K562 (cell line): ENCODE results near the gene POLR2M. TPM values are rescaled to one million over a fixed set of nuclear protein-coding genes. Genes with fewer than 3 reads are reported as not detected.

Experiments used
- ATAC-seq: fragments of 200-7000 bp; cut with Tn5 transposase; 3 replicates; pipeline ENCODE4 v1.9.1; 2020; ENCODE audit warnings: moderate library complexity
- BruUV-seq: library from RNA; stranded (reverse); fragments of 400-500 nt; replicated peaks from 2 replicates; lab custom pipeline; 2021; lab: Mats Ljungman, UMichigan
- CTCF ChIA-PET: fragments of 300-600 bp; formaldehyde crosslinking; extraction: SDS; loops from one replicate; lab custom pipeline; 2021; ENCODE audit warnings: low intra/inter-chr PET ratio; lab: Yijun Ruan, JAX
- POLR2A ChIA-PET: fragments of 300-600, 350-650 bp; sonication (Branson Sonifier 250); formaldehyde crosslinking; extraction: SDS; loops from one replicate; lab custom pipeline; 2021; ENCODE audit warnings: antibody characterized with exemption, inconsistent platforms; lab: Yijun Ruan, JAX
- DNase-seq, 4 experiments: peaks; one replicate each; pipeline versions ENCODE4 v3.0.0 to v3.0.0-alpha.2; 2011 to 2018; ENCODE audit warnings: low spot score in 3 of 4, mixed read lengths in 3 of 4; ENCODE audit errors: extremely low read depth in 1 of 4
- FAIRE-seq: peaks from 2 replicates; lab custom pipeline; 2011; peaks lifted over from hg19 to GRCh38; lab: Jason Lieb, UNC
- H2AFZ ChIP-seq: 2 replicates; pipeline ENCODE4 v1.6.0; 2011; ENCODE audit warnings: low read depth, low read length, control low read depth, inconsistent platforms
- H3K27ac ChIP-seq: fragments of 200-600 bp; 3 replicates; pipeline ENCODE4 v1.8.0; 2011; ENCODE audit warnings: low read depth, mild to moderate bottlenecking, control low read depth, inconsistent platforms, low read length, moderate library complexity, mixed read lengths; ENCODE audit errors: extremely low read depth
- H3K27me3 ChIP-seq, 2 experiments: fragments of 300-600 bp in 1 of 2; 2 replicates in 1 of 2; 3 replicates in 1 of 2; pipeline versions ENCODE4 v1.6.0 to v1.8.0; 2011; ENCODE audit warnings: inconsistent platforms in 2 of 2, low read length in 2 of 2, mild to moderate bottlenecking in 1 of 2, mixed read lengths in 1 of 2, moderate library complexity in 1 of 2; ENCODE audit not compliant: control insufficient read depth in 2 of 2, insufficient read depth in 2 of 2
- H3K36me3 ChIP-seq: fragments of 300-600 bp; 3 replicates; pipeline ENCODE4 v1.8.0; 2011; ENCODE audit warnings: mild to moderate bottlenecking, low read length, inconsistent platforms; ENCODE audit not compliant: control insufficient read depth, insufficient read depth
- H3K4me1 ChIP-seq, 2 experiments: fragments of 200-600 bp in 1 of 2; replicated peaks in 1 of 2; 2 replicates in 1 of 2; 3 replicates in 1 of 2; pipeline versions ENCODE4 v1.5.1 to v1.8.0; 2011; ENCODE audit warnings: inconsistent platforms in 2 of 2, low read length in 2 of 2, mild to moderate bottlenecking in 1 of 2, mixed read lengths in 1 of 2, moderate library complexity in 1 of 2; ENCODE audit not compliant: control insufficient read depth in 2 of 2, insufficient read depth in 2 of 2
- H3K4me2 ChIP-seq: 2 replicates; pipeline ENCODE4 v1.6.1; 2011; ENCODE audit warnings: low read length, control low read depth, inconsistent platforms, mixed read lengths; ENCODE audit not compliant: insufficient read depth
- H3K4me3 ChIP-seq: fragments of 200-600 bp; sonication (generic), shearing (Covaris generic); 2 replicates; pipeline ENCODE4 v1.5.1; 2016; ENCODE audit warnings: control low read depth, inconsistent platforms
- H3K79me2 ChIP-seq: fragments of 200-600 bp; 3 replicates; pipeline ENCODE4 v1.8.0; 2011; ENCODE audit warnings: low read length, inconsistent platforms; ENCODE audit not compliant: control insufficient read depth, insufficient read depth
- H3K9ac ChIP-seq, 2 experiments: 2 replicates each; pipeline versions ENCODE4 v1.6.0 to v1.6.1; 2011; ENCODE audit warnings: low read depth in 2 of 2, low read length in 2 of 2, control low read depth in 1 of 2, inconsistent platforms in 1 of 2, mild to moderate bottlenecking in 1 of 2, mixed read lengths in 1 of 2; ENCODE audit not compliant: insufficient read depth in 1 of 2
- H3K9me1 ChIP-seq: one replicate; pipeline ENCODE4 v1.6.0; 2011; ENCODE audit warnings: inconsistent platforms, mild to moderate bottlenecking, low read length, moderate library complexity; ENCODE audit not compliant: control insufficient read depth, insufficient read depth
- H3K9me3 ChIP-seq: replicated peaks from 2 replicates; pipeline ENCODE4 v1.5.1; 2011; ENCODE audit warnings: low read depth, low read length, inconsistent platforms; ENCODE audit not compliant: control insufficient read depth, insufficient read depth
- H4K20me1 ChIP-seq: replicated peaks from 2 replicates; pipeline ENCODE4 v1.6.1; 2011; ENCODE audit warnings: low read length, inconsistent platforms, mixed read lengths; ENCODE audit not compliant: control insufficient read depth, insufficient read depth
- ATF7 ChIP-seq: fragments of 450-650 bp; IDR thresholded peaks from 2 replicates; pipeline ENCODE4 v1.7.1; 2014; ENCODE audit warnings: mild to moderate bottlenecking, moderate library complexity
- CBX2 ChIP-seq: fragments of 200-600 bp; sonication (generic); IDR thresholded peaks from one replicate; pipeline ENCODE4 v1.6.1; 2012; ENCODE audit warnings: mild to moderate bottlenecking, low read length, inconsistent platforms; ENCODE audit not compliant: insufficient read depth, poor library complexity, severe bottlenecking
- CBX8 ChIP-seq: fragments of 200-600 bp; sonication (generic); IDR thresholded peaks from 2 replicates; pipeline ENCODE4 v1.6.1; 2012; ENCODE audit warnings: borderline replicate concordance, mixed run types, low read depth, mild to moderate bottlenecking, moderate library complexity, mixed read lengths, low read length, control low read depth, inconsistent platforms; ENCODE audit not compliant: poor library complexity, severe bottlenecking; ENCODE audit errors: extremely low read depth
- GATA2 ChIP-seq: sonication (generic); formaldehyde crosslinking; IDR thresholded peaks from 2 replicates; pipeline ENCODE4 v1.4.0; 2020; ENCODE audit warnings: mild to moderate bottlenecking, missing genetic modification reagents
- MTF1 ChIP-seq: fragments of 250-450 bp; sonication (Bioruptor Pico); IDR thresholded peaks from 2 replicates; pipeline ENCODE4 v1.9.0; 2021; ENCODE audit warnings: moderate library complexity, mild to moderate bottlenecking, inconsistent platforms, borderline replicate concordance
- NONO ChIP-seq, 2 experiments: fragments of 200-400 bp in 1 of 2; fragments of 450-650 bp in 1 of 2; formaldehyde crosslinking in 1 of 2; IDR thresholded peaks; 2 replicates each; pipeline ENCODE4 v1.6.1; 2017; ENCODE audit warnings: low read depth in 2 of 2, mild to moderate bottlenecking in 2 of 2, moderate library complexity in 2 of 2, low read length in 1 of 2
- RBBP5 ChIP-seq: fragments of 200-600 bp; sonication (generic); IDR thresholded peaks from 2 replicates; pipeline ENCODE4 v1.6.1; 2012; ENCODE audit warnings: borderline replicate concordance, mild to moderate bottlenecking, low read length, control low read depth, inconsistent platforms; ENCODE audit not compliant: insufficient read depth, poor library complexity, severe bottlenecking
- SIN3B ChIP-seq: fragments of 450-650 bp; IDR thresholded peaks from 2 replicates; pipeline ENCODE4 v1.6.1; 2017; ENCODE audit warnings: low read depth, mild to moderate bottlenecking, moderate library complexity
- SRSF9 ChIP-seq: fragments of 200-400 bp; formaldehyde crosslinking; IDR thresholded peaks from 2 replicates; pipeline ENCODE4 v1.6.1; 2017; ENCODE audit warnings: low read depth, low read length, borderline replicate concordance
- ZNF778 ChIP-seq: fragments of 450-650 bp; formaldehyde crosslinking; IDR thresholded peaks from 2 replicates; pipeline ENCODE4 v1.4.0; 2020; ENCODE audit warnings: mild to moderate bottlenecking, moderate library complexity
- WGBS: fragments of 100-300 bp; shearing (Covaris generic); methylation state at CpG from one replicate; pipeline ENCODE4 v1.1.6; 2016; ENCODE audit warnings: low coverage, mixed read lengths; ENCODE audit not compliant: insufficient coverage; ENCODE audit errors: missing lambda C conversion rate; 5-methylcytosine and 5-hydroxymethylcytosine counted together
- in situ Hi-C: fragments of 300-500 bp; cut with MboI; formaldehyde crosslinking; loops from 4 replicates; pipeline ENCODE4 v1.15.0; 2018; ENCODE audit warnings: inconsistent platforms, mixed read lengths
- intact Hi-C: fragments of 100-400 bp; cut with micrococcal nuclease; formaldehyde crosslinking; loops from 2 replicates; pipeline ENCODE4 v1.14.2; 2022
- polyA plus RNA-seq, 8 experiments: library from polyadenylated mRNA; depleted of rRNA in 4 of 8; stranded (reverse) in 5 of 8; unstranded in 3 of 8; fragments of >200 nt; fragmentation: Nextera tagmentation in 2 of 8; fragmentation: Illumina TruSeq in 1 of 8; extraction: Ambion mirVana in 2 of 8; extraction: Trizol in 1 of 8; gene quantifications; 2 replicates each; pipeline versions ENCODE4 v1.2.1 to v1.2.3, GENCODE V29; 2011 to 2014; ENCODE audit warnings: inconsistent platforms in 1 of 8, missing spikeins in 1 of 8
- total RNA-seq, 7 experiments: library from RNA; depleted of rRNA in 6 of 7; stranded (reverse); fragments of >200 nt in 6 of 7; fragmentation: Illumina TruSeq in 2 of 7; extraction: Trizol in 2 of 7; gene quantifications; 2 replicates each; pipeline versions ENCODE4 v1.2.1 to v1.2.3, GENCODE V29; 2011 to 2021; ENCODE audit warnings: low replicate concordance in 1 of 7
- TF ChIP-seq, protein P1 (sequence below), 2 experiments: fragments of 450-650 bp in 1 of 2; sonication (generic) in 1 of 2; formaldehyde crosslinking; conservative IDR thresholded peaks; 2 replicates each; pipeline versions ENCODE4 v1.4.0 to v1.8.1; 2020 to 2022; ENCODE audit warnings: mild to moderate bottlenecking in 1 of 2, missing genetic modification reagents in 1 of 2

Gene POLR2M
- total and polyA plus RNA-seq, 9 of the 15 experiments (the other 6 are each of a cell fraction or from before 2014, with no cell fraction given): 9.2 to 1,050 (median 43.0) TPM

DNA sequence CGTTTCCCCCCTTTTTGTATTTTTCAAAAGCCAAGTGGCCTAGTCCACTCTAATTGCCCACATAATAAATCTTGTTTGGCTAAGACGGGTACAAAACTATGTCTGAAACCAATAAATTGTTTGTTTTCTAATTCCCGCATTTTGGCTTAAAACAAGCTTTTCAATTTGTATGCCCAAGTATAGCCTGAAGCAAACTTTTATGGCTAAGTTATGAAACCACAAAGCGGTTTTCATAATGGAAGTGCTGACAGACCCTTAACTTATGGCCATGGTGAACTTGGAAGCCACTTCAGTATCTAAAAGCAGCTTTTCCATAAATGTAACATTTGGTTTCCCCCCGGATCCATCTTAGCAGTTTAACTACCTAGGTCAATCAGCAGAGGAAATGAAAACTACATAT lies 29.9 kb upstream of the POLR2M start:
- no peak for DNase-seq
- Histone ChIP-seq H3K79me2 (no peaks in the 10 kb centered on the region), H3K4me1 (no peaks in the 10 kb centered on the region), H2AFZ (no peak overlapping the region), H3K9me3 (no peaks in the 10 kb centered on the region)
- no peak for ATAC-seq
- intact Hi-C loops: no loop called here
- TF ChIP-seq SRSF9 (no peak), ATF7 (no peak), CBX8 (peak; percentile 87), MTF1 (no peak), RBBP5 (no peak), GATA2 (no peak), ZNF778 (CRISPR knock-in tag) (no peak), CBX2 (peak; percentile 79), SIN3B (no peak), NONO (IDR thresholded peaks at IDR 0.05; ENCODE audit: low read depth in 2 of 2, low read length in 1 of 2) (no peak)
- TF ChIP-seq, protein P1, sequence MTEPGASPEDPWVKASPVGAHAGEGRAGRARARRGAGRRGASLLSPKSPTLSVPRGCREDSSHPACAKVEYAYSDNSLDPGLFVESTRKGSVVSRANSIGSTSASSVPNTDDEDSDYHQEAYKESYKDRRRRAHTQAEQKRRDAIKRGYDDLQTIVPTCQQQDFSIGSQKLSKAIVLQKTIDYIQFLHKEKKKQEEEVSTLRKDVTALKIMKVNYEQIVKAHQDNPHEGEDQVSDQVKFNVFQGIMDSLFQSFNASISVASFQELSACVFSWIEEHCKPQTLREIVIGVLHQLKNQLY (CRISPR knock-in tag; conservative IDR thresholded peaks at IDR 0.05): no peak
- TF ChIP-seq, all 486 proteins: peak for 2
- Histone ChIP-seq H3K4me3 (no peak overlapping the region), H4K20me1 (no peaks in the 10 kb centered on the region), H3K36me3 (no peaks in the 10 kb centered on the region), H3K27me3 (peaks cover 31 to 33% of the 10 kb centered on the region in 2 experiments), H3K9me1 (no peaks in the 10 kb centered on the region), H3K9ac (no peak overlapping the region), H3K4me2 (no peak overlapping the region), H3K27ac (no peak overlapping the region)
- POLR2A ChIA-PET: interaction anchor here (0.6 to 2.2 kb wide), 3 partner anchors 30 to 508 kb away, joined by 3 to 7 read pairs (median 4); partner anchors contain the start of gene POLR2M
- FAIRE-seq: no peak
- in situ Hi-C loops: no loop called here
- no TSS peak for BruUV-seq
- 0% methylated on average over 5 of the region's 5 CpGs for WGBS
- CTCF ChIA-PET: no interaction called here
